A673 (cell line): ENCODE results near the gene C10orf90. TPM values are rescaled to one million over a fixed set of nuclear protein-coding genes. Genes with fewer than 3 reads are reported as not detected.

Source experiments
- Bru-seq: library from RNA; stranded (reverse); fragments of 400-500 nt; gene quantifications from one replicate; lab custom pipeline; 2021; lab: Mats Ljungman, UMichigan
- BruChase-seq, 2 experiments: library from RNA; stranded (reverse); fragments of 400-500 nt; gene quantifications; one replicate each; lab custom pipeline; 2021; lab: Mats Ljungman, UMichigan
- BruUV-seq: library from RNA; stranded (reverse); fragments of 400-500 nt; replicated peaks from 2 replicates; lab custom pipeline; 2021; lab: Mats Ljungman, UMichigan
- CTCF ChIA-PET: fragments of 300-600 bp; sonication (Branson Sonifier 250); formaldehyde crosslinking; loops from one replicate; lab custom pipeline; 2022; ENCODE audit warnings: antibody characterized with exemption; lab: Charles Lee
- POLR2A ChIA-PET: fragments of 300-600 bp; sonication (Branson Sonifier 250); formaldehyde crosslinking; loops from one replicate; lab custom pipeline; 2022; ENCODE audit warnings: antibody characterized with exemption; ENCODE audit not compliant: low non-redundant PET; lab: Charles Lee
- DNase-seq: peaks from one replicate; pipeline ENCODE4 v3.0.0-alpha.2; 2015; ENCODE audit warnings: low spot score
- H3K27ac ChIP-seq: fragments of 200-600 bp; sonication (generic); 2 replicates; pipeline ENCODE4 v1.5.1; 2016; ENCODE audit warnings: mixed run types, low read depth, mild to moderate bottlenecking, mixed read lengths, antibody characterized with exemption, low read length; ENCODE audit not compliant: poor library complexity, severe bottlenecking
- H3K27me3 ChIP-seq: fragments of 200-600 bp; sonication (generic); replicated peaks from 2 replicates; pipeline ENCODE4 v1.6.1; 2017; ENCODE audit warnings: mixed run types, low read depth, mild to moderate bottlenecking, mixed read lengths, antibody characterized with exemption, low read length; ENCODE audit not compliant: insufficient read depth, poor library complexity
- H3K36me3 ChIP-seq: fragments of 200-600 bp; sonication (generic); 2 replicates; pipeline ENCODE4 v1.6.1; 2016; ENCODE audit warnings: mixed run types, mild to moderate bottlenecking, mixed read lengths, antibody characterized with exemption, low read length; ENCODE audit not compliant: insufficient read depth, poor library complexity, severe bottlenecking
- H3K4me1 ChIP-seq: fragments of 200-600 bp; sonication (generic); 2 replicates; pipeline ENCODE4 v1.6.1; 2017; ENCODE audit warnings: mixed run types, mild to moderate bottlenecking, mixed read lengths, antibody characterized with exemption, low read length; ENCODE audit not compliant: insufficient read depth, poor library complexity, severe bottlenecking
- H3K4me3 ChIP-seq: fragments of 200-600 bp; sonication (generic); 2 replicates; pipeline ENCODE4 v1.5.1; 2016; ENCODE audit warnings: low read depth, mixed run types, mild to moderate bottlenecking, mixed read lengths, low read length; ENCODE audit not compliant: poor library complexity, severe bottlenecking
- H3K9me3 ChIP-seq: fragments of 200-600 bp; sonication (generic); 2 replicates; pipeline ENCODE4 v1.6.1; 2016; ENCODE audit warnings: mixed run types, low read depth, mild to moderate bottlenecking, mixed read lengths, antibody characterized with exemption, low read length; ENCODE audit not compliant: poor library complexity, severe bottlenecking
- CTCF ChIP-seq: fragments of 300-800, 200-600 bp; sonication (generic); conservative IDR thresholded peaks from 2 replicates; pipeline ENCODE4 v1.5.1; 2017; ENCODE audit warnings: low read depth, mild to moderate bottlenecking, antibody characterized with exemption, low read length, moderate library complexity, mixed read lengths
- EZH2 ChIP-seq: fragments of 200-600 bp; sonication (generic); IDR thresholded peaks from 2 replicates; pipeline ENCODE4 v1.6.1; 2017; ENCODE audit warnings: borderline replicate concordance, low read depth, mild to moderate bottlenecking, mixed read lengths, antibody characterized with exemption, low read length; ENCODE audit not compliant: poor library complexity, severe bottlenecking
- intact Hi-C: fragments of 100-400 bp; cut with micrococcal nuclease; formaldehyde crosslinking; loops from one replicate; pipeline ENCODE4 v1.10.0; 2022; ENCODE audit not compliant: unreplicated experiment
- long read RNA-seq: library from polyadenylated mRNA; stranded (forward); transcript quantifications from one replicate; pipeline ENCODE4 v2.0.0, GENCODE V29; 2022
- total RNA-seq: library from RNA; stranded (reverse); gene quantifications from 2 replicates; pipeline ENCODE4 v1.2.3, GENCODE V29; 2021

Gene C10orf90
- total RNA-seq (not detected in 2 replicates), Bru-seq, nascent RNA (not detected), BruChase-seq, experiment 1, labeled RNA remaining after a 2-hour chase (percentile 1 among the genes with signal in this experiment), BruChase-seq, experiment 2, labeled RNA remaining after a 6-hour chase (not detected)
- long read RNA-seq = 0 reads

DNA sequence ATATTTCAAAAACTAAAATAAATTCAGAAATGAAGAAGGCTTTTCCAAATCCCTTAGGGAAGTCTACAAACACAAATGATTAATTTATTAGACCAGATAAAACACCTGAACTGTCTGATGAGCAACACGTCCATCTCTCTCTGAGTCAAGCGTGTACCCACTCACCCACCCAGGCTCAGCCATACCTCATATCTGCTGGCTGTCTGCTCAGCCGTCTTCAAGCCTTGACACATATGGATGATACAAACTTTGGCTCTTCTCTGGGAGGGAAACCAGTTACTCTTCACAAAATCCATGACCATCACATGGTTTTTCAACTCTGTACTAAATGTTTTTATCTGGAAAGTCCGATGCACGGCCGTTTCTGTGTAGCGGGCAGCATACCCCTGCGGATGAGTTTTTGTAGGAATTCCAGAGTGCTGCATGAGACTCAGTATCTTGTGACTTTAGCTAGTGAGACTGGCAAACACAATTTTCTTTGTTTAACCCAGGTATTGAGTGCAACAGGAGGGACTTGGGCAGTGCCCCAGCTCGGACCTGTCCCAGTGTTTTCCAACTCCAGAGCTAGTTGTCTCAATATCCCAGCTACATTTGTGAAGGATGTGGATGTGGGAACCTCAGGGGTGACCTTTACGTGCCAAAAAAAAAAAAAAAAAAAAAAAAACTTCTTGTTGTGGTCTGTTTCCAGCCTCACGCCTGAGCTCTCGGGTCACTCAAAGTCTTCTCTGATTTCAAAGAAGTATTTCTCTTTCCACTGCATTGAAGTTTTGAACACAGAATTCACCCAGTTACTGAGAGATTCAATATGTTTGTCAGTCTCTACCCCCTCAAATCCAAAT lies at the start of gene C10orf90:
Gene C10orf90, minus strand, starts transcription at position 638 of the 839 bp plus-strand sequence. Its CDS starts 213 bp downstream, at position 425.
- no peaks in the 10 kb centered on the region for H3K9me3 ChIP-seq
- no TSS peak for BruUV-seq
- ChIA-PET POLR2A (no interaction called here), CTCF (no interaction called here)
- no peaks in the 10 kb centered on the region for H3K27me3 ChIP-seq
- no peak within 1 kb of the TSS for H3K27ac ChIP-seq
- DNase-seq = no peak
- TF ChIP-seq CTCF = no peak
- no peak for TF ChIP-seq EZH2
- H3K4me3 ChIP-seq = no peak within 1 kb of the TSS
- no peaks in the 10 kb centered on the region for H3K4me1 ChIP-seq
- intact Hi-C loops = no loop called here
- H3K36me3 ChIP-seq = no peaks in the 10 kb centered on the region

GRCh38 chr10:126716366-126716765 lies 45.9 kb upstream of the C10orf90 start:
- intact Hi-C loops = no loop called here
- Histone ChIP-seq H3K36me3 (no peaks in the 10 kb centered on the region), H3K27me3 (peaks cover 6% of the 10 kb centered on the region), H3K27ac (no peak overlapping the region), H3K9me3 (no peaks in the 10 kb centered on the region), H3K4me1 (no peaks in the 10 kb centered on the region), H3K4me3 (no peak overlapping the region)
- BruUV-seq = no TSS peak
- ChIA-PET POLR2A (no interaction called here), CTCF (no interaction called here)
- TF ChIP-seq EZH2 = no peak
- TF ChIP-seq CTCF = no peak
- no peak for DNase-seq

GRCh38 chr10:126713594-126713993 lies 43.1 kb upstream of the C10orf90 start:
- no peak for TF ChIP-seq CTCF
- TF ChIP-seq EZH2 = no peak
- Histone ChIP-seq H3K9me3 (no peaks in the 10 kb centered on the region), H3K27ac (no peak overlapping the region), H3K36me3 (no peaks in the 10 kb centered on the region), H3K4me1 (no peaks in the 10 kb centered on the region), H3K27me3 (peaks cover 6% of the 10 kb centered on the region), H3K4me3 (no peak overlapping the region)
- BruUV-seq = no TSS peak
- DNase-seq = no peak
- POLR2A ChIA-PET = no interaction called here
- CTCF ChIA-PET = no interaction called here
- intact Hi-C loops = no loop called here
